ENCODE data around the gene TARBP2.

Gene TARBP2

GRCh38 chr12:53476769-53477209 is 24.3 kb upstream of the TARBP2 start:
- DNase-seq (ENCODE audit: low read depth), result peak; percentile 45

GRCh38 chr12:53478865-53479264 is 22.2 kb upstream of the TARBP2 start:
- DNase-seq (ENCODE audit: low read depth), result no peak

- DNase-seq (ENCODE audit: low read depth), result no peak
Measured at GRCh38 chr12:53479331-53479730, 21.8 kb upstream of the TARBP2 start.

- DNase-seq (ENCODE audit: low read depth), result no peak
Measured at GRCh38 chr12:53480491-53481442, 20.3 kb upstream of the TARBP2 start.

GRCh38 chr12:53481458-53481857 is 19.6 kb upstream of the TARBP2 start:
- peak; percentile 88 for DNase-seq (ENCODE audit: low read depth)

GRCh38 chr12:53481939-53482586 is 19.0 kb upstream of the TARBP2 start:
- no peak for DNase-seq (ENCODE audit: low read depth)

GRCh38 chr12:53482626-53483168 is 18.4 kb upstream of the TARBP2 start:
- no peak for DNase-seq (ENCODE audit: low read depth)

GRCh38 chr12:53483225-53483978 is 17.7 kb upstream of the TARBP2 start:
- no peak for DNase-seq (ENCODE audit: low read depth)

GRCh38 chr12:53483979-53484377 is 17.1 kb upstream of the TARBP2 start:
- no peak for DNase-seq (ENCODE audit: low read depth)

GRCh38 chr12:53484686-53485575 is 16.2 kb upstream of the TARBP2 start:
- DNase-seq (ENCODE audit: low read depth), result peak; percentile 66

- DNase-seq (ENCODE audit: low read depth), result no peak
Measured at GRCh38 chr12:53485955-53486735, 14.9 kb upstream of the TARBP2 start.

GRCh38 chr12:53486736-53487487 is 14.2 kb upstream of the TARBP2 start:
- DNase-seq (ENCODE audit: low read depth), result no peak

- no peak for DNase-seq (ENCODE audit: low read depth)
Measured at GRCh38 chr12:53489242-53489864, 11.7 kb upstream of the TARBP2 start.

- DNase-seq (ENCODE audit: low read depth), result no peak
Measured at GRCh38 chr12:53492188-53492587, 8.9 kb upstream of the TARBP2 start.

GRCh38 chr12:53492830-53493609 is 8.1 kb upstream of the TARBP2 start:
- peak; percentile 92 for DNase-seq (ENCODE audit: low read depth)

GRCh38 chr12:53493610-53494391 is 7.3 kb upstream of the TARBP2 start:
- DNase-seq (ENCODE audit: low read depth), result no peak
